Kidney (tissue), 14 donors: ENCODE measurements around the gene TOLLIP. TPM values are rescaled to one million over a fixed set of nuclear protein-coding genes. Genes with fewer than 3 reads are reported as not detected.

Experiments
- DNase-seq, 5 donors: peaks; one replicate each; pipeline ENCODE4 v3.0.0-alpha.2; 2013 to 2020
- FAIRE-seq: peaks from 2 replicates; lab custom pipeline; 2012; peaks lifted over from hg19 to GRCh38; lab: Jason Lieb, UNC
- H3K27ac ChIP-seq, 2 donors: one replicate each; pipeline ENCODE4 v1.7.0; 2013; ENCODE audit warnings: low read depth in 2 of 2, low read length in 2 of 2, inconsistent platforms in 1 of 2
- H3K27me3 ChIP-seq: one replicate; pipeline ENCODE4 v1.7.1; 2013; ENCODE audit warnings: low read length, inconsistent platforms; ENCODE audit not compliant: control insufficient read depth, insufficient read depth
- H3K36me3 ChIP-seq, 3 donors: one replicate each; pipeline versions ENCODE4 v1.7.0 to v1.7.1; 2013; ENCODE audit warnings: low read length in 3 of 3, control low read depth in 1 of 3, inconsistent platforms in 1 of 3; ENCODE audit not compliant: insufficient read depth in 3 of 3, control insufficient read depth in 2 of 3
- H3K4me1 ChIP-seq, 3 donors: one replicate each; pipeline versions ENCODE4 v1.7.0 to v1.7.1; 2013; ENCODE audit warnings: low read length in 3 of 3, inconsistent platforms in 1 of 3, low read depth in 1 of 3; ENCODE audit not compliant: control insufficient read depth in 2 of 3, insufficient read depth in 2 of 3
- H3K4me3 ChIP-seq, 3 donors: one replicate each; pipeline versions ENCODE4 v1.7.0 to v1.8.1; 2013; ENCODE audit warnings: low read length in 3 of 3, control low read depth in 1 of 3, inconsistent platforms in 1 of 3
- H3K9ac ChIP-seq, 3 donors: one replicate each; pipeline versions ENCODE4 v1.7.0 to v1.7.1; 2013; ENCODE audit warnings: low read length in 3 of 3, control low read depth in 1 of 3, inconsistent platforms in 1 of 3
- H3K9me3 ChIP-seq, 3 donors: one replicate each; pipeline versions ENCODE4 v1.7.0 to v1.7.1; 2013; ENCODE audit warnings: low read length in 3 of 3, control low read depth in 1 of 3, inconsistent platforms in 1 of 3; ENCODE audit not compliant: control insufficient read depth in 2 of 3, insufficient read depth in 1 of 3
- intact Hi-C: fragments of 100-400 bp; cut with DNase I; formaldehyde crosslinking; loops from one replicate; pipeline ENCODE4 v1.11.1; 2022
- polyA plus RNA-seq: library from polyadenylated mRNA; stranded (reverse); fragments of 350-450 nt; fragmentation: Illumina TruSeq; extraction: RNeasy Lipid Tissue Mini Kit (QIAGEN cat#74804); gene quantifications from one replicate; pipeline ENCODE4 v1.2.3, GENCODE V29; 2014; ENCODE audit warnings: low read depth, low replicate concordance; ENCODE audit not compliant: insufficient read depth
- total RNA-seq: library from RNA; stranded (reverse); fragmentation: NEBNext Ultra II Directional; extraction: Animal tissue kit (Norgen Biotek cat#: 25700); gene quantifications from one replicate; pipeline ENCODE4 v1.2.1, GENCODE V29; 2021
- TF ChIP-seq, protein P1 (sequence below): IDR thresholded peaks from 3 replicates; pipeline ENCODE4 v1.5.1; 2012; ENCODE audit warnings: mild to moderate bottlenecking, moderate library complexity, borderline replicate concordance; ENCODE audit not compliant: insufficient read depth; ENCODE audit errors: extremely low read depth
- donor health status: control.
- donor health status: control.
- donor health status: control.
- donor health status: control.
- donor health status: control.
- donor health status: DM: yes; HTN: yes; CAD: no.
- donor health status: Normal renal cell carcinoma (clear cell type).

TOLLIP gene
- total and polyA plus RNA-seq, 2 donors from 2014 or later = 65.5 to 88.0 TPM

DNA sequence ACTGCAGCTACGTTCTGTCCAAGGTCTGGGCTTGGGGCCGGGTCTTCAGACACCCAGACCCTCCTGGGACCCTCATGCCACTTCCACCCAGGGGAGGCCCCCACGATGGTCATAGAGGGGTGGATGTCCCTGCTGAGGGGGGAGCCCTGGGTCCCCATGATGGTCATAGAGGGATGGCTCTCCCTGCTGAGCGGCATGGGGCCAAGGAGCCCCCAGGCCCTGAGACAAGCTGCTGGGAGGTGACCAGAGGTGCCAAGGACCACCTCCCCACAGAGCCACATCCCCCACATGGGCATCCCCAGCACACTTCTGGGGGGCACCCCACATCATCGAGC lies 79.3 kb downstream of the TOLLIP start:
- FAIRE-seq (no peak), DNase-seq (peak in 2 of 5 donors; percentile 33 to 59)
- TF ChIP-seq, protein P1, sequence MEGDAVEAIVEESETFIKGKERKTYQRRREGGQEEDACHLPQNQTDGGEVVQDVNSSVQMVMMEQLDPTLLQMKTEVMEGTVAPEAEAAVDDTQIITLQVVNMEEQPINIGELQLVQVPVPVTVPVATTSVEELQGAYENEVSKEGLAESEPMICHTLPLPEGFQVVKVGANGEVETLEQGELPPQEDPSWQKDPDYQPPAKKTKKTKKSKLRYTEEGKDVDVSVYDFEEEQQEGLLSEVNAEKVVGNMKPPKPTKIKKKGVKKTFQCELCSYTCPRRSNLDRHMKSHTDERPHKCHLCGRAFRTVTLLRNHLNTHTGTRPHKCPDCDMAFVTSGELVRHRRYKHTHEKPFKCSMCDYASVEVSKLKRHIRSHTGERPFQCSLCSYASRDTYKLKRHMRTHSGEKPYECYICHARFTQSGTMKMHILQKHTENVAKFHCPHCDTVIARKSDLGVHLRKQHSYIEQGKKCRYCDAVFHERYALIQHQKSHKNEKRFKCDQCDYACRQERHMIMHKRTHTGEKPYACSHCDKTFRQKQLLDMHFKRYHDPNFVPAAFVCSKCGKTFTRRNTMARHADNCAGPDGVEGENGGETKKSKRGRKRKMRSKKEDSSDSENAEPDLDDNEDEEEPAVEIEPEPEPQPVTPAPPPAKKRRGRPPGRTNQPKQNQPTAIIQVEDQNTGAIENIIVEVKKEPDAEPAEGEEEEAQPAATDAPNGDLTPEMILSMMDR = no peak
- Histone ChIP-seq H3K36me3 (no peaks in the 10 kb centered on the region), H3K27ac (no peak overlapping the region), H3K27me3 (no peaks in the 10 kb centered on the region), H3K9me3 (no peaks in the 10 kb centered on the region), H3K4me1 (no peaks in the 10 kb centered on the region), H3K9ac (no peak overlapping the region), H3K4me3 (no peak overlapping the region)
- intact Hi-C loops = no loop called here

- no peak for FAIRE-seq
- H3K4me3 ChIP-seq = no peak overlapping the region
- no peaks in the 10 kb centered on the region for H3K9me3 ChIP-seq
- H3K4me1 ChIP-seq = no peaks in the 10 kb centered on the region
- H3K27me3 ChIP-seq = no peaks in the 10 kb centered on the region
- DNase-seq = peak in 2 of 5 donors; percentile 31 to 71
- TF ChIP-seq, protein P1 = no peak
- no peak overlapping the region for H3K9ac ChIP-seq
- H3K27ac ChIP-seq = no peak overlapping the region
- intact Hi-C loops = no loop called here
- no peaks in the 10 kb centered on the region for H3K36me3 ChIP-seq
These were observed 79.8 kb downstream of the TOLLIP start for GRCh38 chr11:1229471-1230120.

DNA sequence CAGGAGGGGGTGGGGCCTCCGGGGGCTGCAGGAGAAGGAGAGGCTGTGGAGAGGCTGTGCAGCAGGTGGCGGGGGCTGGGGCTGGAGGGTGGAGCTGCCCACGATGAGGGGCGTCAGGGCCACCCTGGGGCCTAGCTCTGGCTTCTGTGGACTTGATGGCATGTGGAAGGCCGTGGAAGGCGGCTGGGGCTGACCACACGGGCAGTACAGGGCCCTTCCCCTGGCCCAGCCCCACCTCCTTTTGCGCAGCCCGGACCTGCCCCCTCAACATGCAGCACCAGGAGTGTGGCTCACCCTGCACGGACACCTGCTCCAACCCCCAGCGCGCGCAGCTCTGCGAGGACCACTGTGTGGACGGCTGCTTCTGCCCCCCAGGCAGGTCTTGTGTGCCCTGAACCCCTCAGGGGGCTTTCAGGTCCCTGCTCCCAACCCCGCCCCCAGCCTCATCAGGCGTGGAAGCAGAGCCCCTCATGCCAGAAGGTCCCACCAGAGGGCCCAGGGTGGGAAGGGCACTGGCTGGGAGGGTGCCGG lies 80.4 kb downstream of the TOLLIP start:
- intact Hi-C loops = no loop called here
- Histone ChIP-seq H3K27ac (no peak overlapping the region), H3K27me3 (no peaks in the 10 kb centered on the region)

More for the DNA sequence above, 80.4 kb downstream of the TOLLIP start:
- FAIRE-seq (no peak), DNase-seq (peak in 1 of 5 donors; percentile 54)
- Histone ChIP-seq H3K9ac (no peak overlapping the region), H3K36me3 (no peaks in the 10 kb centered on the region), H3K9me3 (no peaks in the 10 kb centered on the region), H3K4me1 (no peaks in the 10 kb centered on the region), H3K4me3 (no peak overlapping the region)
- TF ChIP-seq, protein P1 = no peak
